Measurements from ENCODE around the gene NRXN3.

NRXN3 gene

GRCh38 chr14:78184157-78184556 is 14.0 kb downstream of the NRXN3 start:
- no peak for TF ChIP-seq Cebpa-rat (IDR thresholded peaks at IDR 0.05)
- H3K36me3 ChIP-seq: no peaks in the 10 kb centered on the region
- no peak overlapping the region for H3K4me2 ChIP-seq
- no peak overlapping the region for H3K27ac ChIP-seq
- no peaks in the 10 kb centered on the region for H3K27me3 ChIP-seq
- no peak overlapping the region for H3K4me3 ChIP-seq
- H3K4me1 ChIP-seq: peaks cover 0 to under 1% (median 0%) of the 10 kb centered on the region in 10 experiments; a peak in 1 of 20 replicates
- H3K9ac ChIP-seq: no peak overlapping the region
- no peaks in the 10 kb centered on the region for H3K9me3 ChIP-seq (replicated peaks in 1 of 11)
- peaks cover 0 to 8% (median 0%) of the 10 kb centered on the region in 11 experiments; a peak in 3 of 22 replicates for H4K20me1 ChIP-seq

- no peak overlapping the region for H3K9ac ChIP-seq
- peaks cover 0 to 8% (median 0%) of the 10 kb centered on the region in 11 experiments; a peak in 2 of 22 replicates for H4K20me1 ChIP-seq
- H3K4me3 ChIP-seq: no peak overlapping the region
- H3K9me3 ChIP-seq (replicated peaks in 1 of 11): no peaks in the 10 kb centered on the region
- H3K27ac ChIP-seq: no peak overlapping the region
- no peak overlapping the region for H3K4me2 ChIP-seq
- no peaks in the 10 kb centered on the region for H3K36me3 ChIP-seq
- TF ChIP-seq Cebpa-rat (IDR thresholded peaks at IDR 0.05): no peak
- H3K27me3 ChIP-seq: no peaks in the 10 kb centered on the region
- H3K4me1 ChIP-seq: peaks cover 0 to 3% (median 0%) of the 10 kb centered on the region in 10 experiments; a peak in 1 of 20 replicates
Measured at GRCh38 chr14:78186277-78186676, 16.1 kb downstream of the NRXN3 start.

GRCh38 chr14:78188882-78189281 is 18.7 kb downstream of the NRXN3 start:
- no peak overlapping the region for H3K9ac ChIP-seq
- H3K4me1 ChIP-seq: peaks cover 0 to 3% (median 0%) of the 10 kb centered on the region in 10 experiments; a peak in 1 of 20 replicates
- H3K27ac ChIP-seq: no peak overlapping the region
- H3K4me3 ChIP-seq: no peak overlapping the region
- no peaks in the 10 kb centered on the region for H3K9me3 ChIP-seq (replicated peaks in 1 of 11)
- no peak overlapping the region for H3K4me2 ChIP-seq
- H3K27me3 ChIP-seq: no peaks in the 10 kb centered on the region
- no peak for TF ChIP-seq Cebpa-rat (IDR thresholded peaks at IDR 0.05)
- H3K36me3 ChIP-seq: no peaks in the 10 kb centered on the region
- peaks cover 0 to 6% (median 0%) of the 10 kb centered on the region in 11 experiments; a peak in 2 of 22 replicates for H4K20me1 ChIP-seq

GRCh38 chr14:78195431-78195830 is 25.3 kb downstream of the NRXN3 start:
- peaks cover 0 to 30% (median 19%) of the 10 kb centered on the region in 10 experiments; a peak in 14 of 20 replicates for H3K4me1 ChIP-seq
- no peak overlapping the region for H3K4me2 ChIP-seq
- no peak for TF ChIP-seq Cebpa-rat (IDR thresholded peaks at IDR 0.05)
- no peak overlapping the region for H3K4me3 ChIP-seq
- peaks cover 0 to 24% (median 0%) of the 10 kb centered on the region in 11 experiments; a peak in 4 of 22 replicates for H3K27me3 ChIP-seq
- no peak overlapping the region for H3K27ac ChIP-seq
- no peak overlapping the region for H3K9ac ChIP-seq
- no peaks in the 10 kb centered on the region for H3K36me3 ChIP-seq
- H4K20me1 ChIP-seq: no peaks in the 10 kb centered on the region; a peak in 1 of 22 replicates
- H3K9me3 ChIP-seq (replicated peaks in 1 of 11): peaks cover 0 to 29% (median 16%) of the 10 kb centered on the region in 11 experiments; a peak in 11 of 22 replicates

GRCh38 chr14:78196323-78196722 is 26.1 kb downstream of the NRXN3 start:
- TF ChIP-seq Cebpa-rat (IDR thresholded peaks at IDR 0.05): no peak
- peaks cover 3 to 38% (median 28%) of the 10 kb centered on the region in 10 experiments for H3K4me1 ChIP-seq
- peaks cover 0 to 33% (median 0%) of the 10 kb centered on the region in 11 experiments; a peak in 6 of 22 replicates for H3K27me3 ChIP-seq
- no peak overlapping the region for H3K9ac ChIP-seq
- no peak overlapping the region for H3K27ac ChIP-seq
- H3K9me3 ChIP-seq (replicated peaks in 1 of 11): peaks cover 0 to 29% (median 16%) of the 10 kb centered on the region in 11 experiments; a peak in 11 of 22 replicates
- H3K4me3 ChIP-seq: no peak overlapping the region
- no peak overlapping the region for H3K4me2 ChIP-seq
- peaks cover 0 to 8% (median 0%) of the 10 kb centered on the region in 11 experiments; a peak in 5 of 22 replicates for H4K20me1 ChIP-seq
- H3K36me3 ChIP-seq: no peaks in the 10 kb centered on the region

GRCh38 chr14:78197051-78197450 is 26.9 kb downstream of the NRXN3 start:
- no peaks in the 10 kb centered on the region for H3K36me3 ChIP-seq
- no peak overlapping the region for H3K27ac ChIP-seq
- peaks cover 10 to 46% (median 35%) of the 10 kb centered on the region in 10 experiments for H3K4me1 ChIP-seq
- H3K4me3 ChIP-seq: no peak overlapping the region
- peaks cover 0 to 40% (median 0%) of the 10 kb centered on the region in 11 experiments; a peak in 6 of 22 replicates for H3K27me3 ChIP-seq
- no peak overlapping the region for H3K9ac ChIP-seq
- peaks cover 0 to 15% (median 0%) of the 10 kb centered on the region in 11 experiments; a peak in 6 of 22 replicates for H4K20me1 ChIP-seq
- no peak overlapping the region for H3K4me2 ChIP-seq
- TF ChIP-seq Cebpa-rat (IDR thresholded peaks at IDR 0.05): no peak
- peaks cover 0 to 29% (median 16%) of the 10 kb centered on the region in 11 experiments; a peak in 11 of 22 replicates for H3K9me3 ChIP-seq (replicated peaks in 1 of 11)

GRCh38 chr14:78202163-78202562 is 32.0 kb downstream of the NRXN3 start:
- Histone ChIP-seq H3K27me3 (peaks cover 0 to 69% (median 0%) of the 10 kb centered on the region in 11 experiments; a peak in 6 of 22 replicates), H3K4me3 (no peak overlapping the region), H4K20me1 (peaks cover 0 to 25% (median 0%) of the 10 kb centered on the region in 11 experiments; a peak in 7 of 22 replicates), H3K27ac (peak overlapping the region in 1 of 11 experiments; percentile 8; a peak in 1 of 22 replicates), H3K9ac (no peak overlapping the region), H3K9me3 (replicated peaks in 1 of 11) (peaks cover 0 to 15% (median 9%) of the 10 kb centered on the region in 11 experiments; a peak in 11 of 22 replicates), H3K36me3 (no peaks in the 10 kb centered on the region), H3K4me1 (peaks cover 21 to 64% (median 51%) of the 10 kb centered on the region in 10 experiments), H3K4me2 (peak overlapping the region; percentile 59 to 90 (median 74))
- TF ChIP-seq Cebpa-rat (IDR thresholded peaks at IDR 0.05): no peak

- peaks cover 21 to 61% (median 51%) of the 10 kb centered on the region in 10 experiments for H3K4me1 ChIP-seq
- peak overlapping the region in 1 of 11 experiments; percentile 8; a peak in 1 of 22 replicates for H3K27ac ChIP-seq
- H3K4me2 ChIP-seq: peak overlapping the region in 9 of 11 experiments; percentile 71 to 90 (median 76); a peak in 17 of 22 replicates
- no peak overlapping the region for H3K9ac ChIP-seq
- TF ChIP-seq Cebpa-rat (IDR thresholded peaks at IDR 0.05): no peak
- H3K9me3 ChIP-seq (replicated peaks in 1 of 11): peaks cover 0 to 6% (median under 1%) of the 10 kb centered on the region in 11 experiments; a peak in 7 of 22 replicates
- H3K36me3 ChIP-seq: no peaks in the 10 kb centered on the region
- H4K20me1 ChIP-seq: peaks cover 0 to 25% (median 0%) of the 10 kb centered on the region in 11 experiments; a peak in 7 of 22 replicates
- peaks cover 0 to 67% (median 0%) of the 10 kb centered on the region in 11 experiments; a peak in 6 of 22 replicates for H3K27me3 ChIP-seq
- no peak overlapping the region for H3K4me3 ChIP-seq
Measured at GRCh38 chr14:78202976-78203375, 32.8 kb downstream of the NRXN3 start.

GRCh38 chr14:78207414-78207813 is 37.2 kb downstream of the NRXN3 start:
- Histone ChIP-seq H3K27me3 (peaks cover 0 to 26% (median 0%) of the 10 kb centered on the region in 11 experiments; a peak in 6 of 22 replicates), H3K36me3 (no peaks in the 10 kb centered on the region), H4K20me1 (peaks cover 0 to 15% (median 0%) of the 10 kb centered on the region in 11 experiments; a peak in 5 of 22 replicates), H3K4me2 (no peak overlapping the region), H3K27ac (no peak overlapping the region), H3K4me1 (peaks cover 4 to 16% (median 12%) of the 10 kb centered on the region in 10 experiments), H3K9ac (no peak overlapping the region), H3K4me3 (no peak overlapping the region), H3K9me3 (replicated peaks in 1 of 11) (peaks cover 14 to 23% (median 16%) of the 10 kb centered on the region in 11 experiments)
- no peak for TF ChIP-seq Cebpa-rat (IDR thresholded peaks at IDR 0.05)

Data from BLaER1 treated with 17β-estradiol and CSF1 and Interleukin-3, amounts not matched to agents 10 nM and 100 nM (cell line).